ENCODE data around the gene NHP2. TPM values are rescaled to one million over a fixed set of nuclear protein-coding genes. Genes with fewer than 3 reads are reported as not detected.

NHP2 gene
- total RNA-seq, 1 experiment from 2014 or later: 263 TPM

DNA sequence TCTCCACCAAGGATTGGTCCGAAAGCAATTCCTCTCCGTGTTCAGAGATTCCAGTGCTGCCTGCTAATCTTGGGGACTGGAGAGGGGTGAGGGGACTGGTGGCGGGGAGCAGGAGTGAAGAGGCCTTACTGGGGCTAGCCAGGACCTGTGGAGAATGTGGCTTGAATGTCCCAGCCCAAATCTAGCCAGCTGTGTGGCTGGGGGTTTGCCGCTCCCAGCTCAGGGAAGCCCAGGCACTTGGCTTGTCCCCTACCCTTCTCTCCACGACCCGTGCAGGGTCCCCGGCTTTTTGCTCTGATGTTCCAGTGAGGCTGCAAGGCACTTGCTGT is 37.9 kb downstream of the NHP2 start:
- Mint-ChIP-seq H3K27me3 (ENCODE audit: low read depth) (no peaks in the 10 kb centered on the region), H3K27ac (peak overlapping the region; percentile 97), H3K4me1 (peaks cover 48% of the 10 kb centered on the region), H3K9me3 (peaks cover 5% of the 10 kb centered on the region; the same call in 1 of the 2 replicates), H3K4me3 (peak overlapping the region; percentile 99), H3K36me3 (no peaks in the 10 kb centered on the region)
- DNase-seq (ENCODE audit: low spot score): no peak
- CTCF ChIA-PET: interaction anchor here (0.6 to 8.9 kb wide), 12 partner anchors 8 to 508 kb away, joined by 3 to 138 read pairs (median 4); partner anchors contain the start of gene NHP2
- no peak for TF ChIP-seq RORB (CRISPR knock-in tag; IDR thresholded peaks at IDR 0.05)
- no peak for TF ChIP-seq TCF7 (CRISPR knock-in tag; IDR thresholded peaks at IDR 0.05; ENCODE audit: low read depth)
- TF ChIP-seq, protein P1, sequence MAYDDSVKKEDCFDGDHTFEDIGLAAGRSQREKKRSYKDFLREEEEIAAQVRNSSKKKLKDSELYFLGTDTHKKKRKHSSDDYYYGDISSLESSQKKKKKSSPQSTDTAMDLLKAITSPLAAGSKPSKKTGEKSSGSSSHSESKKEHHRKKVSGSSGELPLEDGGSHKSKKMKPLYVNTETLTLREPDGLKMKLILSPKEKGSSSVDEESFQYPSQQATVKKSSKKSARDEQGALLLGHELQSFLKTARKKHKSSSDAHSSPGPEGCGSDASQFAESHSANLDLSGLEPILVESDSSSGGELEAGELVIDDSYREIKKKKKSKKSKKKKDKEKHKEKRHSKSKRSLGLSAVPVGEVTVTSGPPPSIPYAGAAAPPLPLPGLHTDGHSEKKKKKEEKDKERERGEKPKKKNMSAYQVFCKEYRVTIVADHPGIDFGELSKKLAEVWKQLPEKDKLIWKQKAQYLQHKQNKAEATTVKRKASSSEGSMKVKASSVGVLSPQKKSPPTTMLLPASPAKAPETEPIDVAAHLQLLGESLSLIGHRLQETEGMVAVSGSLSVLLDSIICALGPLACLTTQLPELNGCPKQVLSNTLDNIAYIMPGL (CRISPR knock-in tag; IDR thresholded peaks at IDR 0.05): no peak
- TF ChIP-seq CBFB (CRISPR knock-in tag; IDR thresholded peaks at IDR 0.05; ENCODE audit: low read depth): no peak
- TF ChIP-seq, protein P2, sequence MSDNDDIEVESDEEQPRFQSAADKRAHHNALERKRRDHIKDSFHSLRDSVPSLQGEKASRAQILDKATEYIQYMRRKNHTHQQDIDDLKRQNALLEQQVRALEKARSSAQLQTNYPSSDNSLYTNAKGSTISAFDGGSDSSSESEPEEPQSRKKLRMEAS (CRISPR knock-in tag; IDR thresholded peaks at IDR 0.05): no peak
- TF ChIP-seq, protein P3, sequence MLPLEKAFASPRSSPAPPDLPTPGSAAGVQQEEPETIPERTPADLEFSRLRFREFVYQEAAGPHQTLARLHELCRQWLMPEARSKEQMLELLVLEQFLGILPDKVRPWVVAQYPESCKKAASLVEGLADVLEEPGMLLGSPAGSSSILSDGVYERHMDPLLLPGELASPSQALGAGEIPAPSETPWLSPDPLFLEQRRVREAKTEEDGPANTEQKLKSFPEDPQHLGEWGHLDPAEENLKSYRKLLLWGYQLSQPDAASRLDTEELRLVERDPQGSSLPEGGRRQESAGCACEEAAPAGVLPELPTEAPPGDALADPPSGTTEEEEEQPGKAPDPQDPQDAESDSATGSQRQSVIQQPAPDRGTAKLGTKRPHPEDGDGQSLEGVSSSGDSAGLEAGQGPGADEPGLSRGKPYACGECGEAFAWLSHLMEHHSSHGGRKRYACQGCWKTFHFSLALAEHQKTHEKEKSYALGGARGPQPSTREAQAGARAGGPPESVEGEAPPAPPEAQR (CRISPR knock-in tag; IDR thresholded peaks at IDR 0.05): no peak
- no peak for TF ChIP-seq NFATC4 (CRISPR knock-in tag; IDR thresholded peaks at IDR 0.05)
- TF ChIP-seq HMGA2 (CRISPR knock-in tag; IDR thresholded peaks at IDR 0.05): no peak
- TF ChIP-seq, protein P4, sequence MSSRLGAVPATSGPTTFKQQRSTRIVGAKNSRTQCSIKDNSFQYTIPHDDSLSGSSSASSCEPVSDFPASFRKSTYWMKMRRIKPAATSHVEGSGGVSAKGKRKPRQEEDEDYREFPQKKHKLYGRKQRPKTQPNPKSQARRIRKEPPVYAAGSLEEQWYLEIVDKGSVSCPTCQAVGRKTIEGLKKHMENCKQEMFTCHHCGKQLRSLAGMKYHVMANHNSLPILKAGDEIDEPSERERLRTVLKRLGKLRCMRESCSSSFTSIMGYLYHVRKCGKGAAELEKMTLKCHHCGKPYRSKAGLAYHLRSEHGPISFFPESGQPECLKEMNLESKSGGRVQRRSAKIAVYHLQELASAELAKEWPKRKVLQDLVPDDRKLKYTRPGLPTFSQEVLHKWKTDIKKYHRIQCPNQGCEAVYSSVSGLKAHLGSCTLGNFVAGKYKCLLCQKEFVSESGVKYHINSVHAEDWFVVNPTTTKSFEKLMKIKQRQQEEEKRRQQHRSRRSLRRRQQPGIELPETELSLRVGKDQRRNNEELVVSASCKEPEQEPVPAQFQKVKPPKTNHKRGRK (CRISPR knock-in tag; IDR thresholded peaks at IDR 0.05; ENCODE audit: borderline replicate concordance): no peak
- no peak for TF ChIP-seq ELF4 (CRISPR knock-in tag; IDR thresholded peaks at IDR 0.05; ENCODE audit: low read depth)
- TF ChIP-seq NR3C1 (CRISPR knock-in tag; conservative IDR thresholded peaks at IDR 0.05; ENCODE audit: low read depth): no peak
- TF ChIP-seq ZNF121 (CRISPR knock-in tag; IDR thresholded peaks at IDR 0.05): no peak
- TF ChIP-seq NR1H2 (CRISPR knock-in tag; IDR thresholded peaks at IDR 0.05): no peak
- no peak for TF ChIP-seq SP1 (CRISPR knock-in tag; conservative IDR thresholded peaks at IDR 0.05)
- TF ChIP-seq, protein P5, sequence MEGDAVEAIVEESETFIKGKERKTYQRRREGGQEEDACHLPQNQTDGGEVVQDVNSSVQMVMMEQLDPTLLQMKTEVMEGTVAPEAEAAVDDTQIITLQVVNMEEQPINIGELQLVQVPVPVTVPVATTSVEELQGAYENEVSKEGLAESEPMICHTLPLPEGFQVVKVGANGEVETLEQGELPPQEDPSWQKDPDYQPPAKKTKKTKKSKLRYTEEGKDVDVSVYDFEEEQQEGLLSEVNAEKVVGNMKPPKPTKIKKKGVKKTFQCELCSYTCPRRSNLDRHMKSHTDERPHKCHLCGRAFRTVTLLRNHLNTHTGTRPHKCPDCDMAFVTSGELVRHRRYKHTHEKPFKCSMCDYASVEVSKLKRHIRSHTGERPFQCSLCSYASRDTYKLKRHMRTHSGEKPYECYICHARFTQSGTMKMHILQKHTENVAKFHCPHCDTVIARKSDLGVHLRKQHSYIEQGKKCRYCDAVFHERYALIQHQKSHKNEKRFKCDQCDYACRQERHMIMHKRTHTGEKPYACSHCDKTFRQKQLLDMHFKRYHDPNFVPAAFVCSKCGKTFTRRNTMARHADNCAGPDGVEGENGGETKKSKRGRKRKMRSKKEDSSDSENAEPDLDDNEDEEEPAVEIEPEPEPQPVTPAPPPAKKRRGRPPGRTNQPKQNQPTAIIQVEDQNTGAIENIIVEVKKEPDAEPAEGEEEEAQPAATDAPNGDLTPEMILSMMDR (IDR thresholded peaks at IDR 0.05): no peak
- no peak for TF ChIP-seq ZNF219 (CRISPR knock-in tag; IDR thresholded peaks at IDR 0.05; ENCODE audit: borderline replicate concordance)
- TF ChIP-seq, protein P6, sequence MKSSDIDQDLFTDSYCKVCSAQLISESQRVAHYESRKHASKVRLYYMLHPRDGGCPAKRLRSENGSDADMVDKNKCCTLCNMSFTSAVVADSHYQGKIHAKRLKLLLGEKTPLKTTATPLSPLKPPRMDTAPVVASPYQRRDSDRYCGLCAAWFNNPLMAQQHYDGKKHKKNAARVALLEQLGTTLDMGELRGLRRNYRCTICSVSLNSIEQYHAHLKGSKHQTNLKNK (CRISPR knock-in tag; IDR thresholded peaks at IDR 0.05): no peak
- TF ChIP-seq, protein P7, sequence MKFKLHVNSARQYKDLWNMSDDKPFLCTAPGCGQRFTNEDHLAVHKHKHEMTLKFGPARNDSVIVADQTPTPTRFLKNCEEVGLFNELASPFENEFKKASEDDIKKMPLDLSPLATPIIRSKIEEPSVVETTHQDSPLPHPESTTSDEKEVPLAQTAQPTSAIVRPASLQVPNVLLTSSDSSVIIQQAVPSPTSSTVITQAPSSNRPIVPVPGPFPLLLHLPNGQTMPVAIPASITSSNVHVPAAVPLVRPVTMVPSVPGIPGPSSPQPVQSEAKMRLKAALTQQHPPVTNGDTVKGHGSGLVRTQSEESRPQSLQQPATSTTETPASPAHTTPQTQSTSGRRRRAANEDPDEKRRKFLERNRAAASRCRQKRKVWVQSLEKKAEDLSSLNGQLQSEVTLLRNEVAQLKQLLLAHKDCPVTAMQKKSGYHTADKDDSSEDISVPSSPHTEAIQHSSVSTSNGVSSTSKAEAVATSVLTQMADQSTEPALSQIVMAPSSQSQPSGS (CRISPR knock-in tag; IDR thresholded peaks at IDR 0.05; ENCODE audit: borderline replicate concordance, low read depth): no peak
- POLR2A ChIA-PET: interaction anchor here (0.6 to 6.0 kb wide), 17 partner anchors 9 to 962 kb away, joined by 3 to 60 read pairs (median 4); partner anchors contain the start of genes HNRNPAB and RMND5B
- peak; percentile 2; the same call in 1 of the 2 replicates for ATAC-seq
